Upper lobe of left lung (tissue), 4 donors: ENCODE data around the gene GRIA1.

Source experiments
- EP300 ChIP-seq, 4 donors: sonication (generic); formaldehyde crosslinking; IDR thresholded peaks; one replicate each; pipeline ENCODE4 v1.5.1; 2017; ENCODE audit warnings: antibody characterized with exemption in 4 of 4, control low read depth in 2 of 4
- TF ChIP-seq, protein P1 (sequence below), 6 experiments: fragments of 450-650 bp in 4 of 6; fragments of 200-600 bp in 2 of 6; sonication (generic) in 2 of 6; IDR thresholded peaks; one replicate each; pipeline ENCODE4 v1.5.1; 2016 to 2019; ENCODE audit warnings: antibody characterized with exemption in 6 of 6

DNA sequence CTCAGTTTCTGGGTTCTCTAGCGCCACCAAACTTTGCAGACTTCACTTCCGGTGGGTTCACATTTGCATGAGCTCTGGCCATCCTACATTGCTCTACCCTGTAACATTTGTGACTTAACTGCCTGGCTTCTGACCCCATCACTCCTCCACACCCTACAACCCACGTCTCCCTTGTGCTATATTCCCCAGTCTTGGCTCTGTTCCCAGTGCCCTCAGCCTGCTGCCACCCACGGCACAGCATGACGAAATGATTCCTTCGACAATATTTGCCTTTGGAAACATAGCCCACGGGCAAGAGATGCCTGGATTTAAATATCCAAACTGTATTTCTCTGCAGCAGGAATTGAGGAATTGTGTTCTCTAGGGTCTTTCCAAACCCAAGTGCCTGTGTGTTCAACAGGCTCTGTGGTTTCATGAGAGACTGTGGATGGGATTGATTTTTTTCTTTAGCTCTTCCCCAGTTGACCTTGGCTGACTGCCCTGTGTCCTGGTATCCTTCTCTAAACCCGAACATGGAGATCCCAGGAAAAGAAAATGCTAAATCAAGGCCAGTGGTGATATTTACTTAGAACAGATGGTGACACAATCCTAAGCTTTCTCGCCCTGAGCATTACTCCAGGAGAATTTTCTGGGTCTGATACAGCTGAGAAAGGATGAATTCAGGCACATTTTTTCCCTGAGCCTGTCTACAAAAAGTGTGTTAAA, 44.4 kb upstream of the GRIA1 start:
- TF ChIP-seq, protein P1, sequence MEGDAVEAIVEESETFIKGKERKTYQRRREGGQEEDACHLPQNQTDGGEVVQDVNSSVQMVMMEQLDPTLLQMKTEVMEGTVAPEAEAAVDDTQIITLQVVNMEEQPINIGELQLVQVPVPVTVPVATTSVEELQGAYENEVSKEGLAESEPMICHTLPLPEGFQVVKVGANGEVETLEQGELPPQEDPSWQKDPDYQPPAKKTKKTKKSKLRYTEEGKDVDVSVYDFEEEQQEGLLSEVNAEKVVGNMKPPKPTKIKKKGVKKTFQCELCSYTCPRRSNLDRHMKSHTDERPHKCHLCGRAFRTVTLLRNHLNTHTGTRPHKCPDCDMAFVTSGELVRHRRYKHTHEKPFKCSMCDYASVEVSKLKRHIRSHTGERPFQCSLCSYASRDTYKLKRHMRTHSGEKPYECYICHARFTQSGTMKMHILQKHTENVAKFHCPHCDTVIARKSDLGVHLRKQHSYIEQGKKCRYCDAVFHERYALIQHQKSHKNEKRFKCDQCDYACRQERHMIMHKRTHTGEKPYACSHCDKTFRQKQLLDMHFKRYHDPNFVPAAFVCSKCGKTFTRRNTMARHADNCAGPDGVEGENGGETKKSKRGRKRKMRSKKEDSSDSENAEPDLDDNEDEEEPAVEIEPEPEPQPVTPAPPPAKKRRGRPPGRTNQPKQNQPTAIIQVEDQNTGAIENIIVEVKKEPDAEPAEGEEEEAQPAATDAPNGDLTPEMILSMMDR (IDR thresholded peaks at IDR 0.05) = no peak
- TF ChIP-seq EP300 (IDR thresholded peaks at IDR 0.05) = no peak
